HUES6 (cell line): ENCODE results near the gene NAB1.
A peak's percentile ranks its signal among the peaks of the same experiment; 100 is the strongest.

Experiments
- H3K27ac ChIP-seq: 2 replicates; pipeline ENCODE4 v1.7.0; 2013; ENCODE audit warnings: low read depth, mild to moderate bottlenecking, low read length, inconsistent platforms
- H3K27me3 ChIP-seq: 2 replicates; pipeline ENCODE4 v1.6.1; 2013; ENCODE audit warnings: low read length; ENCODE audit not compliant: control insufficient read depth, insufficient read depth
- H3K36me3 ChIP-seq: 2 replicates; pipeline ENCODE4 v1.6.1; 2013; ENCODE audit warnings: low read length; ENCODE audit not compliant: control insufficient read depth, insufficient read depth
- H3K4me1 ChIP-seq: 2 replicates; pipeline ENCODE4 v1.6.1; 2013; ENCODE audit warnings: low read length; ENCODE audit not compliant: control insufficient read depth, insufficient read depth
- H3K4me3 ChIP-seq: 2 replicates; pipeline ENCODE4 v1.5.1; 2013; ENCODE audit warnings: low read depth, low read length
- H3K9ac ChIP-seq: one replicate; pipeline ENCODE4 v1.6.1; 2013; ENCODE audit warnings: mild to moderate bottlenecking, low read length
- H3K9me3 ChIP-seq: 2 replicates; pipeline ENCODE4 v1.6.1; 2013; ENCODE audit warnings: low read depth, low read length; ENCODE audit not compliant: control insufficient read depth, insufficient read depth

The NAB1 gene

DNA sequence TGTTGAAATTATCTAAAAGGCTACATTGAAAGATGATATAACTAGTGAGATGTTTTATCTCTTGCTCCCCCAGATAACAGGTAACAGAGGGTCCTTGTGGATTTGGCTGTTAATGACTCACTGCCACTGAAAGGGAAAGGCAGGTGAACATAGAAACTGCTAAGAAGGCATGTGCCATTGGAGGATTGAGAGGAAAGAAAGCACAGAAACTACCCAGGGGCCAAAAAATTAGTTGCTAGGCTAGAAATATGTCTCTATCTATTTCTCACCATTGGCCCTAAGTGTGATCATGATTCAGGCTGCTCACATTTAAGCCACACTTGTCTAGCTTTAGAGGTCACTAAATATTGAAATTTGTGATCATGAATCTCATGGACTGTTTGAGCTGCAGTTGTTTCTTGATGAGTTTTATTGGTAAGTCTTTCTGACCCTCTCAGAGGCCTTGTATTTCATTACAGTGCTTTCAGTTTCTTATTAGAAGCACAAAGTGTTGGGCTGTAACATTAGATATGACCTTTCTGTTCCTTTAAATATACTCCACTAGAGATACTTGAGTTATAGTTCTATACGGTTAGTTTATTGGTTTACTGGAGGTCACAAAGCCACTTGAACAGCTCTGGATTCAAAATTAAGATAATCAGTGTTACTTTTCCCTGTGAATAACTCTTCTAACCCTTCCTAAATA lies 26.2 kb downstream of the NAB1 start:
- H3K27me3 ChIP-seq: no peaks in the 10 kb centered on the region
- H3K36me3 ChIP-seq: peaks cover 8% of the 10 kb centered on the region
- no peak overlapping the region for H3K9ac ChIP-seq
- no peaks in the 10 kb centered on the region for H3K9me3 ChIP-seq
- no peak overlapping the region for H3K4me3 ChIP-seq
- H3K4me1 ChIP-seq: peaks cover 33% of the 10 kb centered on the region
- H3K27ac ChIP-seq: no peak overlapping the region

GRCh38 chr2:190677255-190677654 lies 28.4 kb downstream of the NAB1 start:
- Histone ChIP-seq H3K4me3 (no peak overlapping the region), H3K27me3 (no peaks in the 10 kb centered on the region), H3K9ac (no peak overlapping the region), H3K4me1 (peaks cover 37% of the 10 kb centered on the region), H3K27ac (no peak overlapping the region), H3K36me3 (no peaks in the 10 kb centered on the region), H3K9me3 (no peaks in the 10 kb centered on the region)

GRCh38 chr2:190678444-190679162 lies 29.7 kb downstream of the NAB1 start:
- Histone ChIP-seq H3K36me3 (no peaks in the 10 kb centered on the region), H3K4me3 (no peak overlapping the region), H3K9me3 (no peaks in the 10 kb centered on the region), H3K27me3 (no peaks in the 10 kb centered on the region), H3K4me1 (peaks cover 37% of the 10 kb centered on the region), H3K27ac (no peak overlapping the region), H3K9ac (no peak overlapping the region)

DNA sequence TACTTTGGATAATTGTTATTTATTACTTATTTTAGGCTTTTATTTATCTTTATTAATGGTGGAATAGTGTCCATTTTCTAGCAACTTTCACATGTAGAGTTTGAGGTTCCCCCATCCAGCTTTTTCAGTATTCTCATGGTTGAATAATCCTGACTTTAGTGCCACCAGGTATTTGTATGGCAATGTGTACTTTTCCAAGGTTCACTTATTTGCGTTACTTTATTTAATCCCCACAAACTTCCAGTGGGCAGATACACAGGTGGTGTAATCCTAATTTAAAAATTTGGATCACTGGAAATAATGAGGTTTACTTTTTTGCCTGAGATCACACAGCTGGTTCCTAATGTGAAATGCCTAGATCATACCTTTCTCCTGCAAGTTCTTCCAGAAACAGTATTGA lies 30.5 kb downstream of the NAB1 start:
- Histone ChIP-seq H3K27ac (no peak overlapping the region), H3K9ac (no peak overlapping the region), H3K4me1 (peaks cover 37% of the 10 kb centered on the region), H3K27me3 (no peaks in the 10 kb centered on the region), H3K4me3 (no peak overlapping the region), H3K9me3 (no peaks in the 10 kb centered on the region), H3K36me3 (no peaks in the 10 kb centered on the region)

DNA sequence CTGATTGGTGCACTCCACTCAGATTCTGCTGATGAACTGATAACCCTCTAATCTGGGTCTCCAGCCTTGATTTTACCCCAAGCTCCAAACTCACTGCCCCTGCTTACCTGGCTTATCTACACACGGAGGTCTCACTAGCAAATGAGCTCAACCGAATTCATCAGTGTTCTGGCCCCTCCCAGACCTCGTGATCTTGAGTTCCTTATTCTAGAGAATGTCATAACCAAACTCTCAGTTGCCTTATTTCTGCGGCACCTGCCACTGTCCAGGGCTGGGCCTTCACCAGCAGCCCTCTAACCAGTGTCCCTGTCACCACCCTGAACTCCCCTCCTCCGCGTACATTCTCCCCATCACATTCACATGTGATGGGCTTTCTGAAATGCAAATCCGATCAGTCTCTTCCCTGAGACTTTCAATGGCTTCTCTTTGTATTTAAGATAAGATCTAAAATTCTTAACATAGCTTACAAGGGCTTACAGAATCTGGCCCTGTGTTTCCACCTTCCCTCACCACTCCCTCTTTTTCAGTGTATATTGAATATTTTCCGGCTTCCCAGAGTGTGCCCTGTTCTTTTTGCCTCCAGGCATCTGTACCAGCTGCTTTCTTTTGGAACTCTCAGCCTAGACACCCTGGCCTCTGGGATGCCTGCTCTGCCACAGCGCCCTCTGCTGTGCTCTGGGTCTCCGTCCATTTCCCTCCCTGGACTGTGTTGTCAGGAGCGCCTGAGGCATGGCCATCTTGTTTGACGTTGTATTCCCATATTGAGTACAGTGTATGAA lies 31.1 kb downstream of the NAB1 start:
- Histone ChIP-seq H3K4me1 (peaks cover 37% of the 10 kb centered on the region), H3K27ac (no peak overlapping the region), H3K9me3 (no peaks in the 10 kb centered on the region), H3K27me3 (no peaks in the 10 kb centered on the region), H3K9ac (peak overlapping the region; percentile 4), H3K36me3 (no peaks in the 10 kb centered on the region), H3K4me3 (0 out of 2 replicates have a peak overlapping the region, but pooled peaks have one; percentile 20)

- Histone ChIP-seq H3K4me3 (no peak overlapping the region), H3K9me3 (no peaks in the 10 kb centered on the region), H3K4me1 (peaks cover 27% of the 10 kb centered on the region), H3K27ac (no peak overlapping the region), H3K27me3 (no peaks in the 10 kb centered on the region), H3K9ac (no peak overlapping the region), H3K36me3 (no peaks in the 10 kb centered on the region)
These were observed 33.3 kb downstream of the NAB1 start for GRCh38 chr2:190682168-190682567.

- Histone ChIP-seq H3K27me3 (no peaks in the 10 kb centered on the region), H3K27ac (no peak overlapping the region), H3K4me1 (peaks cover 15% of the 10 kb centered on the region), H3K36me3 (peaks cover 4% of the 10 kb centered on the region; the same call in 1 of the 2 replicates), H3K9me3 (no peaks in the 10 kb centered on the region), H3K9ac (no peak overlapping the region), H3K4me3 (no peak overlapping the region)
These were observed 34.9 kb downstream of the NAB1 start for GRCh38 chr2:190683802-190684201.

GRCh38 chr2:190684931-190685330 lies 36.0 kb downstream of the NAB1 start:
- Histone ChIP-seq H3K27ac (no peak overlapping the region), H3K4me3 (no peak overlapping the region), H3K4me1 (peaks cover 6% of the 10 kb centered on the region), H3K9me3 (no peaks in the 10 kb centered on the region), H3K36me3 (peaks cover 4% of the 10 kb centered on the region; the same call in 1 of the 2 replicates), H3K9ac (no peak overlapping the region), H3K27me3 (no peaks in the 10 kb centered on the region)

- Histone ChIP-seq H3K27ac (no peak overlapping the region), H3K9me3 (no peaks in the 10 kb centered on the region), H3K4me3 (no peak overlapping the region), H3K9ac (no peak overlapping the region), H3K36me3 (peaks cover 4% of the 10 kb centered on the region; the same call in 1 of the 2 replicates), H3K4me1 (peaks cover 2% of the 10 kb centered on the region), H3K27me3 (no peaks in the 10 kb centered on the region)
These were observed 36.5 kb downstream of the NAB1 start for GRCh38 chr2:190685333-190685732.

- H3K27me3 ChIP-seq: no peaks in the 10 kb centered on the region
- peaks cover 17% of the 10 kb centered on the region for H3K4me1 ChIP-seq
- no peaks in the 10 kb centered on the region for H3K36me3 ChIP-seq
- no peak overlapping the region for H3K27ac ChIP-seq
- no peaks in the 10 kb centered on the region for H3K9me3 ChIP-seq
- no peak overlapping the region for H3K9ac ChIP-seq
- H3K4me3 ChIP-seq: no peak overlapping the region
These were observed 44.8 kb downstream of the NAB1 start for GRCh38 chr2:190693533-190694232.
